GM21528 (cell line): ENCODE results near the gene ALKBH7.

Source experiments
- ATAC-seq: cut with Tn5 transposase; IDR thresholded peaks from one replicate; pipeline ENCODE4 v1.9.1; 2021; ENCODE audit warnings: mild to moderate bottlenecking, moderate library complexity; ENCODE audit not compliant: unreplicated experiment, low FRiP score

The ALKBH7 gene

GRCh38 chr19:6362351-6362801, 10.2 kb upstream of the ALKBH7 start:
- no peak for ATAC-seq

GRCh38 chr19:6364353-6364752, 8.2 kb upstream of the ALKBH7 start:
- ATAC-seq, result no peak

GRCh38 chr19:6373096-6373812, 660 bp downstream of the ALKBH7 start:
- ATAC-seq, result peak; percentile 49

- ATAC-seq, result no peak
Measured at GRCh38 chr19:6373813-6374108, 1.2 kb downstream of the ALKBH7 start.

- no peak for ATAC-seq
Measured at GRCh38 chr19:6374161-6374709, 1.6 kb downstream of the ALKBH7 start.

- ATAC-seq, result no peak
Measured at GRCh38 chr19:6374711-6375410, 2.3 kb downstream of the ALKBH7 start.

- ATAC-seq, result no peak
Measured at GRCh38 chr19:6375411-6376010, 2.9 kb downstream of the ALKBH7 start, which contains the start of gene PSPN. TSS of gene PSPN (minus strand) at chr19:6375933. CDS start at chr19:6375849, 84 bp downstream.

- no peak for ATAC-seq
Measured at GRCh38 chr19:6376512-6377190, 4.1 kb downstream of the ALKBH7 start.

GRCh38 chr19:6378041-6378440, 5.4 kb downstream of the ALKBH7 start:
- ATAC-seq, result no peak

GRCh38 chr19:6378486-6378885, 5.9 kb downstream of the ALKBH7 start:
- no peak for ATAC-seq

GRCh38 chr19:6379744-6380143, 7.2 kb downstream of the ALKBH7 start:
- no peak for ATAC-seq

- no peak for ATAC-seq
Measured at GRCh38 chr19:6381030-6381750, 8.6 kb downstream of the ALKBH7 start.

- no peak for ATAC-seq
Measured at GRCh38 chr19:6383188-6383587, 10.6 kb downstream of the ALKBH7 start.

GRCh38 chr19:6384381-6384780, 11.8 kb downstream of the ALKBH7 start:
- ATAC-seq, result no peak

GRCh38 chr19:6387372-6387771, 14.8 kb downstream of the ALKBH7 start:
- ATAC-seq, result no peak

- peak; percentile 41 for ATAC-seq
Measured at GRCh38 chr19:6392221-6393073, 19.9 kb downstream of the ALKBH7 start.

- peak; percentile 79 for ATAC-seq
Measured at GRCh38 chr19:6393074-6393982, 20.7 kb downstream of the ALKBH7 start, which contains the start of gene GTF2F1. TSS of gene GTF2F1 (minus strand) at chr19:6393164. CDS start at chr19:6392995, 169 bp downstream.

- ATAC-seq, result no peak
Measured at GRCh38 chr19:6393983-6394412, 21.4 kb downstream of the ALKBH7 start.
